SH-SY5Y (cell line): Measurements from ENCODE around the gene NKAIN2.

Experiments used
- GATA2 ChIP-seq: IDR thresholded peaks from 2 replicates; pipeline ENCODE4 v1.6.1; 2011; ENCODE audit warnings: mild to moderate bottlenecking, low read depth, low read length
- GATA3 ChIP-seq: IDR thresholded peaks from 2 replicates; pipeline ENCODE4 v1.6.1; 2011; ENCODE audit warnings: low read depth, mild to moderate bottlenecking, low read length, moderate library complexity

DNA sequence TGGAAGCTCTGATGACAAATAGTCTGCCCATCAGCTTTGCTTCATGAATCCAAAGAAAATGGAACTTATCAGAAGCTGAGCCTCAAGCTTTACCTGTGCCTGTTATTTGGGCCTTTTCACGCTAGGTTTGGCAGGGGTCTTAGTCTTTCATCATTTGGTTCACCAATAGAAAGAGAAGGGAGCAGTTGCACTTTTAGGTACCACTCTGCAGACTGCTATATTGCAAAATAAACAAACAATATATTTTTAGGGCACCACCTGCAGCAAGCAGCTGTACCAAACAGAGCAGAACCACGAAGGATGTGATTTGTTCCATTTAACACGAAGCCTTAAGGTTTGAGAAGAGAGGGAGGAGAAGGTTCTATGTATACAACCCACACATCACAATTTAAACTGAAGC is 867.1 kb downstream of the NKAIN2 start:
- no peak for TF ChIP-seq GATA2
- no peak for TF ChIP-seq GATA3
